GM18868 (cell line): ENCODE measurements around the gene EPAS1.

Experiments
- ATAC-seq: cut with Tn5 transposase; IDR thresholded peaks from one replicate; pipeline ENCODE4 v1.9.1; 2021; ENCODE audit warnings: mild to moderate bottlenecking, moderate library complexity; ENCODE audit not compliant: unreplicated experiment

EPAS1 gene

GRCh38 chr2:46338674-46339073 is 41.5 kb downstream of the EPAS1 start:
- no peak for ATAC-seq

DNA sequence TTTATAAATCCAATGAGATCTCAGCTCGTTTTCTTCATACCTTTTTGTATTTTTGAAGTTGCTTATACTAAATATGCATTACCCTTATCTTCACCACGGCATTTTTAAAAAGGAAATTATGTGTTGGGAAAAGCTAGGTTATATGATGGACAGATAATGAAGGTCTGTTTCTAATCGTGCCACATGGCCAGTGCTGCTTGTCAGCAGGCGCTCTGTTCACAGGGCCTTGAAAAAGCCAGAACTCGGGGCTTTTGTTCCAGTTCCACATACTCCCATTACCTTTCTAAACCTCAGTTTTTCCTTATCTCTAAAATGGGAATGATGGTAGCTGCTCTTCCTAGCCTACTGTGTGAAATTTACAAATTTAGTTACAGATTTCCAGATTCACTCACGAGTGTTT is 42.0 kb downstream of the EPAS1 start:
- no peak for ATAC-seq

DNA sequence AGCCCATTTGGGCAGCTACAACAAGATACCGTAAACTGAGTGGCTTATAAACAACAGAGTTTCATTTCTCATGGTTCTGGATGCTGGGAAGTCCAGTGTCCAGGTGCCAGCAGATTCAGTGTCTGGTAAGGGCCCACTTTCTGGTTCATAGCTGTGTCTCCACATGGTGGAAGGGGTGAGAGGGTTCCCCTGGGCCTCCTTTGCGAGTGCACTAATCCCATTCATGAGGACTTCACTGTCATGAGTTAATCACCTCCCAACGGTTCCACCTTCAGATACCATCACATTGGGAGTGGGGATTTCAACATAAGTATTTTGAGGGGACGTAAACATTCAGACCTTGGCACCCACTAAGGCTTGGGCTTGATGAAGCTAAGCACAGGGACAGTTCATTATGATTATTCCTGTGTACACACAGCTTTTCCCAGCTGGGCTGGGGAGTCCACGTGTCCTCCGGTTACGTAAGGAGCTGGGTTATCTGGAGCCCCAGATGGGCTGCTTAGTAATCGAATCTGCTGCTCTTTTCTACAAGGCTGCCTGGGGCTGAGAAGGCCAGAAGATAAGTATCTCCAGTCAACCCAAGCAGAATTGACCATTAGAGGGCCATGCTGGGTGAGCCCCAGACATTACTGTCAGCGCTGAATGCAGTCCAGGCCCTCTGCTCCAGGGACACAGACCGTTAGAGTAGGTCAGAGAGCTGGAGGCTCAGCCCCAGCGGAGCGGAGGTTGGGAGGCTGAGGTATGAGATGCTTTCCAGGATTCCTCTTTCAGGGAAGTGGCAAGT is 42.7 kb downstream of the EPAS1 start:
- no peak for ATAC-seq

DNA sequence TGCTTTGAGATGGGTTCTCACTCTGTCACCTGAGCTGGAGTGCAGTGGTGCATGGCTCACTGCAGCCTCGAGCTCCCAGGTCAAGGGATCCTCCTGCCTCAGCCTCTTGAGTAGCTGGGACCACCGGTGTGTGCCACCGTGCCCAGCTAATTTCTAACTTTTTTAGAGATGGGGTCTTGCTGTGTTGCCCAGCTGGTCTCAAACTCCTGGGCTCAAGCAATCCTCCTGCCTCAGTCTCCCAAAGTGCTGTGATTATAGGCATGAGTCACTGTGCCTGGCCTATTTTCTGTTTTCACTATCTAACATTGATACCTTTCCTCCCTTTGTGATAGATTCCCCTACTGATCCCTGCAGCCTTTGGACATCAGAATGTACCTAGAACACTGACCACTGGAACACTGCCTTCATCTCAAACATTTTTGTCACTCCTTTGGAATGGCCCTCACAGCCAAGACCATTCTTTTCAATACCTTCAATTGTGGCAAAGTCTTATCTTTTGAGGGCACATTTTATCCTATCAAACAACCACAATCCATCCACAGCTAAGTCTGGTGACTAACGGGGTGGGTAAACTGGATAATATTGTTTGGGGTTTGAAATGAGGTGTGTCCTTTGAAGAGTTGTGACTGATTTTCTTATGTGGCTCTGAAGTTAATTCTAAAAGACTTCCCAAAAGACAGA is 43.7 kb downstream of the EPAS1 start:
- ATAC-seq, result no peak

DNA sequence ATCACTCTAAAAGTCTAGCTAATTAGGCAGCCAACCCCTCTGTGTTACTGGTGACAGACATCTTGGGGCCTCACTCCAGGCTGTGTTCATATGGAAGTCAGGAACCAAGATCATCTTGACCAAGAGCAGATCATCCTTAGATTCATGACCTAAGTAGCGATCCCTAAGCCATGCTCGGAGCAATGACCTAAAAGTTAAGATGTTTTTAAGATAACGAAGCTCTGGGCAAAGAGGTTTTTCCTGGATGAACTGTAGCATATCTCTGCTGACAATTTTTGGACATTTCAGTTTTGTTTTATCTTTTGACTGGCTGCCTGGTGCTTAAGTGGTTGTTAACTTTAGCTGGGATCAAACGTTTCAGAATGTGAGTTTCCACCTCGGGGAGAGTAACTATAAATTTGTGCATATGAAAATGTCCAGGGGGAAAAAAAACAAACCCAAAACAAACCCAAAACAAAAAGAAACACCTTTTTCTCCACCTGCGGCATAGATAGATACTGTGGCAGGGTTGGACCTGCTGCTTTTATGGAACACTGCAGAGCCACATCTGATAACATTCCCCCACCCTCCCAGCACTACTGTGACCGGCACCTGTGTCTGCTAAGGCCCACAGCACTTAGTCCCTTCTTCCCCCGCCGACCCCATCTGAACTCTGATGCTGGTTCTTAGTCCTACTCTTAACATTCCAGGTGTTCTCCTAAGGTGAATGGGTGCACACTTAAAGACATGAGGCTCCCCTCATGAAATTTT is 45.5 kb downstream of the EPAS1 start:
- no peak for ATAC-seq

DNA sequence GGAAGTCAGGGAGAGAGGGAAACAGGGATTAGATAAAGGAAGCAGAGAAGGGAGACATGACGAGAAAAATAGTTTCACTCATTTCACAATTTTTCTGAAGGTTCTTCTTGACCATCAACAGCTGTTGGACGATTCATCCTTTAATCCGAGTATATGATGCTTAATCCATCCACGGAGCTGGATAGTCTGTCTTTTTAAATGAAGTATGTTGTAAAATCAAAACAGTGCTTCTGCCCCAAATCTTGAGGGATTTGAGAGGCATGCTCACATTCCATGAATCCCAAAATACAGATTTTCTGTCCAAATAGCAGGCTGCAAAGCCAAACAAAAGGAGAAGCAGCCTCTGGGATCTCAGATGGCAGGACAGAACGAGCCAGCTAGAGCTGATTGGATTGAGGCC is 47.5 kb downstream of the EPAS1 start:
- ATAC-seq, result no peak

- no peak for ATAC-seq
These were observed 48.6 kb downstream of the EPAS1 start for GRCh38 chr2:46345775-46346174.

DNA sequence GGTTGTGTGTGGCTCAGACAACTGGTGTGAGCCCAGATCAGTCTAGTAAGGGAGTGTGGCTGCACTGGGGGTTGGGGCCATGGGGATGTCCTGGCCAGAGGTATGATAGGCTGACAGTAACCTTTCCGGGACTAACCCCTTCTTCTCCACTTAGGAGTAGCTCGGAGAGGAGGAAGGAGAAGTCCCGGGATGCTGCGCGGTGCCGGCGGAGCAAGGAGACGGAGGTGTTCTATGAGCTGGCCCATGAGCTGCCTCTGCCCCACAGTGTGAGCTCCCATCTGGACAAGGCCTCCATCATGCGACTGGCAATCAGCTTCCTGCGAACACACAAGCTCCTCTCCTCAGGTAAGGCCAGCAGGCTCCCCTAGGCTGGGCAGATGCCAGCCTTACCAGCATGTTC is 49.5 kb downstream of the EPAS1 start:
- no peak for ATAC-seq

DNA sequence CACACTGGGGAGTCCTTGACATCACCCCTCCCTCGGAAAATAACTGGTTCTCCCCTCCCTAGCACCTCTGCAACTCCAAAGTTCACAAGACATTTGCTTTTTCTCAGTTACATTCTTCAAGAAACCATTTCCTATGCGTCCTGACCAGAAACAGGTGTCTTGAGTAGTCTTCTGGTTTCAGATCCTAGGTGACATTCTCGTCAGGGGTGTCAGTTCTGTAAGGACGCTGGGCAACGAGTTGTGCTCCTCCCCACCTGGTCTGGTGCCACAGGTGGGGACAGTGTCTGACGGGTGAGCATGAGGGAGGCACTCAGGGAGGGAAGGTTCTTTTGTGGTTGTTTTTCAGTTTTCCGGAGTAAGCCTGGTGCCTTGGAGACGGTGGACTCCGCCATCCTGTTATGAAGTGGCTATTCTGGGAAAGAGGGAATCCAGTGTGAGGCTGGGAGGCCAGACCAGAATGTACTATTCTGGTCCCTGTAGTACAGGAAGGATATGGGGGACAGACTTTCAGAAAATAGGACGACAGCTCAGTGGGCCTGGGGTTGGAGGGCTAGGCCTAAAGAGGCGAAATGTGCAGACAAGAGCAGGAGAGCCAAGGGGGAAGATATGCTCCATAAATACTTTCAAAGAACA is 50.6 kb downstream of the EPAS1 start:
- ATAC-seq, result no peak

GRCh38 chr2:46349115-46349547 is 51.9 kb downstream of the EPAS1 start:
- no peak for ATAC-seq

DNA sequence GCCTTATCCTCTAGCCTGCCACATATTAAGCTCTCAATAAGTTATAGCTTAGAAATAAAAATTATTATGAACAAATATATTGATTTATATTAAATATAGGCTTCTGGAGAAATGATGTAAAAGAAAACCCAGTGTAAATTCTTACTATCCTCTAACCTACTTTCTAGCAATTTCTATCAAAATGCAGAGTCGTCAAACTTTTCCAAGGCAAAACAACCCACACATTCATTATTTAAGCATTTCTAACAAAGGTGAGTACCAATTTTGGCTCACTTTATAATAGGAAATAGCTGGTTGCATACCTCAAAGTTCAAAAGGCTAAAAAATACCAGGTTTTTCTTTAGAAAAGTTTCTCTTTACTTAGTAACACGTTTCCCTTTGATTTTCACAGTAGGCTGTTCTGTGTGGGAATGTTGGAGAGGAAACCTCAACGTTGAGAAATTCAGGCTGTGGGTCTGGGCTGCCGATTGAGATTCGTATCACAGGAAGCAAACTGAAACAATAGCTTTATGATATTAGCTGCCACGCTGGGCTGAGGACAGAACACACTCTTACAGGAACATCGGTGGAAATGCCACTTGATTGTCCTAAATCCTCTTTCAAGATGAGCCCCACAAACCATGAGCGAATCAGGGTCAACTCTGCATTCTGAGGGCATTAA is 53.0 kb downstream of the EPAS1 start:
- no peak for ATAC-seq

GRCh38 chr2:46351098-46351749 is 54.0 kb downstream of the EPAS1 start:
- ATAC-seq, result no peak

- ATAC-seq, result no peak
These were observed 54.5 kb downstream of the EPAS1 start for GRCh38 chr2:46351750-46352138.

- no peak for ATAC-seq
These were observed 55.4 kb downstream of the EPAS1 start for GRCh38 chr2:46352621-46353020.

DNA sequence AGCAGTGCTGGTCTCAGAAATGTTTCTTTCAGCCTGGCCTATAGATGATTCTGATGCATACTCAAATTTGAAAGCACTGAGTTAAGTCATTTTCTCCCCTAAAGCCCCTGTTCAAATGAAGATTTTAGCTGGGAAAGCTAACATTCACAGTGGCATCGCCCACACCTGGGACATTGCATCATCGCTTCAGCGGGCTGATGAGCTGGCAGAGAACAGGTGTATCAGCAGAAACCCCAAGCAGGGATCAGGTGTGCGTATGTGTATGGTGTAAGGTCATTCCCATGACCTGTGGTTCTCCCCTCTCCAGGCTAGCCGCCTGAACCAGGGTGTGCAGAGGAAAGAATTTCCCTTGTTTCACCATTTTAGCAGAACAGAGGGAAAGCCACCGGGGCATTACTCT is 56.3 kb downstream of the EPAS1 start:
- ATAC-seq, result no peak

DNA sequence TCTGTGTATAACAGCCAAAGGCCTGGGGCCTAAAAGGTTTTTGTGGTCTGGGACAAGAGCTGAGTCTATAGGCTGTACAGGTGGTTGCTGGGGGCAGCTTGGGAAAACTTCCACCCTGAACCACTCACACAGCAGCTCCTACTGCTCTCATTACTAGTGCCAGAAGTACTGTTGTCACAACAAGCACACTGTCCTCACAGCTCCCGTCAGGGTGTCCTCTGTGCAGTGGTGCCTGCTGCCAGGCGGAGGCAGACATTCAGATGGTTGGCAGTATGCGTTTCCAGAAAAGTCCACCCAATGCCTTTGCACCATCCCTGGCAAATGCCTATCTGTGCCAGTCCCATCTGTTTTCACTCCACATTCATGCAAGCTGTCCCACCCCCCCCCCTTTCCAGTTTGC is 58.5 kb downstream of the EPAS1 start:
- ATAC-seq, result no peak

DNA sequence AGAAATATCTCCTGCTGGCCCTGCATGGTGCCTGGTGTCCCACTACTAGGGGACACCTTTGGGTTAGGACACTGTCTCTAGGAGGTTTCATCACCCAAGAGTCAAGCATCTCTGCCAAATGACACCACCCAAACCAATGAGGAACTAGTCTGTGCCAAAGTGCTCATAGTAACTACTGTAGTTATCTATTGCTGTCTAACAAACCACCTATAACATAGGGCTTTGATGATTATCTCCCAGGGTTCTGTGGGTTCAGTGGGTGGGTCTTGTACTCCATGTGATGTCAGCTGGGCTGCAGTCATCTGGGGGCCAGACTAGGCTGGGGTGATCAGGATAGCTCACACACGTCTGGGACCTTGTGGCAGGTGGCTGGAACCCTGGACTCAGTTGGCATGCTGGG is 59.8 kb downstream of the EPAS1 start:
- no peak for ATAC-seq

- no peak for ATAC-seq
These were observed 61.5 kb downstream of the EPAS1 start for GRCh38 chr2:46358713-46359112.

- ATAC-seq, result no peak
These were observed 63.1 kb downstream of the EPAS1 start for GRCh38 chr2:46360303-46360702.

- no peak for ATAC-seq
These were observed 64.9 kb downstream of the EPAS1 start for GRCh38 chr2:46361920-46362666.
